ENCODE measurements around the gene IL3RA.
"Not testable (repeated sequence)": the region's sequence is repeated elsewhere in the genome, so short reads cannot be mapped to it uniquely, and the experiment has no call there.

Gene IL3RA

DNA sequence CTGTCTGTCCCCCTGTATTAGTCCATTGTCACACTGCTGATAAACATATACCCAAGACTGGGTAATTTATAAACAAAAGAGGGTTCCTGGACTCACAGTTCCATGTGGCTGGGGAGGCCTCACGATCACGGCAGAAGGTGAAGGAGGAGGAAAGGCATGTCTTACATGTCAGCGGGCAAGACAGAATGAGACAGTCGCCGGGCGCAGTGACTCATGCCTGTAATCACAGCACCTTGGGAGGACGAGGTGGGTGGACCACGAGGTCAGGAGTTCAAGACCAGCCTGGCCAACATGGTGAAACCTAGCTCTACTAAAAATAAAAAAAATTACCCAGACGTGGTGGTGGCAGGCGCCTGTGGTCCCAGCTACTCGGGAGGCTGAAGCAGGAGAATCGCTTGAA lies 24.7 kb downstream of the IL3RA start:
- Histone ChIP-seq H3K4me3 (ENCODE audit: low read depth, low read length, poor library complexity, severe bottlenecking) (no peak overlapping the region), H2AFZ (ENCODE audit: low read length) (no peak overlapping the region), H3K27me3 (ENCODE audit: insufficient read depth, low read length) (no peaks in the 10 kb centered on the region), H3K36me3 (ENCODE audit: insufficient read depth, low read length) (no peaks in the 10 kb centered on the region), H3K79me2 (ENCODE audit: insufficient read depth, low read length) (no peaks in the 10 kb centered on the region), H3K9me2 (ENCODE audit: low read depth, low read length) (no peaks in the 10 kb centered on the region), H3K9ac (ENCODE audit: low read length) (no peak overlapping the region), H3K4me1 (ENCODE audit: insufficient read depth, low read length, severe bottlenecking) (no peaks in the 10 kb centered on the region), H3F3A (ENCODE audit: insufficient read depth, low read length) (no peaks in the 10 kb centered on the region), H4K20me1 (ENCODE audit: insufficient read depth, low read length) (no peaks in the 10 kb centered on the region), H3K9me3 (ENCODE audit: low read length) (no peaks in the 10 kb centered on the region), H3K4me2 (ENCODE audit: low read length) (no peak overlapping the region), H3K27ac (ENCODE audit: low read depth, low read length, poor library complexity, severe bottlenecking) (no peak overlapping the region)
- TF ChIP-seq EZH2 (IDR thresholded peaks at IDR 0.05; ENCODE audit: borderline replicate concordance, low read length), result no peak
- TF ChIP-seq, protein P1, sequence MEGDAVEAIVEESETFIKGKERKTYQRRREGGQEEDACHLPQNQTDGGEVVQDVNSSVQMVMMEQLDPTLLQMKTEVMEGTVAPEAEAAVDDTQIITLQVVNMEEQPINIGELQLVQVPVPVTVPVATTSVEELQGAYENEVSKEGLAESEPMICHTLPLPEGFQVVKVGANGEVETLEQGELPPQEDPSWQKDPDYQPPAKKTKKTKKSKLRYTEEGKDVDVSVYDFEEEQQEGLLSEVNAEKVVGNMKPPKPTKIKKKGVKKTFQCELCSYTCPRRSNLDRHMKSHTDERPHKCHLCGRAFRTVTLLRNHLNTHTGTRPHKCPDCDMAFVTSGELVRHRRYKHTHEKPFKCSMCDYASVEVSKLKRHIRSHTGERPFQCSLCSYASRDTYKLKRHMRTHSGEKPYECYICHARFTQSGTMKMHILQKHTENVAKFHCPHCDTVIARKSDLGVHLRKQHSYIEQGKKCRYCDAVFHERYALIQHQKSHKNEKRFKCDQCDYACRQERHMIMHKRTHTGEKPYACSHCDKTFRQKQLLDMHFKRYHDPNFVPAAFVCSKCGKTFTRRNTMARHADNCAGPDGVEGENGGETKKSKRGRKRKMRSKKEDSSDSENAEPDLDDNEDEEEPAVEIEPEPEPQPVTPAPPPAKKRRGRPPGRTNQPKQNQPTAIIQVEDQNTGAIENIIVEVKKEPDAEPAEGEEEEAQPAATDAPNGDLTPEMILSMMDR (IDR thresholded peaks at IDR 0.05; ENCODE audit: low read length), result no peak

DNA sequence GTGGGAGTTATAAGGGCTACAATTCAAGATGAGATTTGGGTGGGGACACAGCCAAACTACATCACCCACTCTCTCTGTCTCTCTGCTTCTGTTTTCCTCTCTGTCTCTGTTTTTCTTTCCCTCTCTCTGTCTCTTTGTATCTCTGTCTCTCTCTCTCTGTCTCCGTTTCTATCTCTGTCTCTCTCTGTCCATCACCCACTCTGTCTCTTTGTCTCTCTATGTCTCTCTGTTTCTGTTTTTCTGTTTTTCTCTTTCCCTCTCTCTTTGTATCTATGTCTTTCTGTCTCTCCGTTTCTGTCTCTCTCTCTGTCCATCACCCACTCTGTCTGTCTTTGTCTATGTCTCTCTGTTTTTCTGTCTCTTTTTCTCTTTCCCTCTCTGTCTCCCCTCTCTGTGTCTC lies 25.3 kb downstream of the IL3RA start:
- H3K79me2 ChIP-seq (ENCODE audit: insufficient read depth, low read length), result no peaks in the 10 kb centered on the region
- H3K4me2 ChIP-seq (ENCODE audit: low read length), result no peak overlapping the region
- no peaks in the 10 kb centered on the region for H3K36me3 ChIP-seq (ENCODE audit: insufficient read depth, low read length)
- no peak overlapping the region for H3K27ac ChIP-seq (ENCODE audit: low read depth, low read length, poor library complexity, severe bottlenecking)
- H3K4me1 ChIP-seq (ENCODE audit: insufficient read depth, low read length, severe bottlenecking), result no peaks in the 10 kb centered on the region
- no peak overlapping the region for H3K4me3 ChIP-seq (ENCODE audit: low read depth, low read length, poor library complexity, severe bottlenecking)
- TF ChIP-seq, protein P1 (IDR thresholded peaks at IDR 0.05; ENCODE audit: low read length), result no peak
- no peak for TF ChIP-seq EZH2 (IDR thresholded peaks at IDR 0.05; ENCODE audit: borderline replicate concordance, low read length)
- H3K9ac ChIP-seq (ENCODE audit: low read length), result no peak overlapping the region
- no peak overlapping the region for H2AFZ ChIP-seq (ENCODE audit: low read length)
- no peaks in the 10 kb centered on the region for H4K20me1 ChIP-seq (ENCODE audit: insufficient read depth, low read length)
- no peaks in the 10 kb centered on the region for H3K9me2 ChIP-seq (ENCODE audit: low read depth, low read length)
- H3K27me3 ChIP-seq (ENCODE audit: insufficient read depth, low read length), result no peaks in the 10 kb centered on the region
- H3K9me3 ChIP-seq (ENCODE audit: low read length), result no peaks in the 10 kb centered on the region
- no peaks in the 10 kb centered on the region for H3F3A ChIP-seq (ENCODE audit: insufficient read depth, low read length)

DNA sequence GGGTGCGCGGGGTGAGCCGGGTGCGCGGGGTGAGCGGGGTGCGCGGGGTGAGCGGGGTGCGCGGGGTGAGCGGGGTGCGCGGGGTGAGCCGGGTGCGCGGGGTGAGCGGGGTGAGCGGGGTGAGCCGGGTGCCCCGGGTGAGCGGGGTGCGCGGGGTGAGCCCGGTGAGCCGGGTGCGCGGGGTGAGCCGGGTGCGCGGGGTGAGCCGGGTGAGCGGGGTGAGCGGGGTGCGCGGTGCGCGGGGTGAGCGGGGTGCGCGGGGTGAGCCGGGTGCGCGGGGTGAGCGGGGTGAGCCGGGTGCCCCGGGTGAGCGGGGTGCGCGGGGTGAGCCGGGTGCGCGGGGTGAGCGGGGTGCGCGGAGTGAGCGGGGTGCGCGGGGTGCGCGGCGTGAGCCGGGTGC lies 29.8 kb downstream of the IL3RA start:
- H3K4me1 ChIP-seq (ENCODE audit: insufficient read depth, low read length, severe bottlenecking); H3K9me2 ChIP-seq (ENCODE audit: low read depth, low read length); H3K9ac ChIP-seq (ENCODE audit: low read length); H2AFZ ChIP-seq (ENCODE audit: low read length); H3K4me3 ChIP-seq (ENCODE audit: low read depth, low read length, poor library complexity, severe bottlenecking); H3K79me2 ChIP-seq (ENCODE audit: insufficient read depth, low read length); H3K36me3 ChIP-seq (ENCODE audit: insufficient read depth, low read length); H4K20me1 ChIP-seq (ENCODE audit: insufficient read depth, low read length); H3K27ac ChIP-seq (ENCODE audit: low read depth, low read length, poor library complexity, severe bottlenecking); H3K4me2 ChIP-seq (ENCODE audit: low read length); H3F3A ChIP-seq (ENCODE audit: insufficient read depth, low read length); H3K27me3 ChIP-seq (ENCODE audit: insufficient read depth, low read length); H3K9me3 ChIP-seq (ENCODE audit: low read length): not testable (repeated sequence)

DNA sequence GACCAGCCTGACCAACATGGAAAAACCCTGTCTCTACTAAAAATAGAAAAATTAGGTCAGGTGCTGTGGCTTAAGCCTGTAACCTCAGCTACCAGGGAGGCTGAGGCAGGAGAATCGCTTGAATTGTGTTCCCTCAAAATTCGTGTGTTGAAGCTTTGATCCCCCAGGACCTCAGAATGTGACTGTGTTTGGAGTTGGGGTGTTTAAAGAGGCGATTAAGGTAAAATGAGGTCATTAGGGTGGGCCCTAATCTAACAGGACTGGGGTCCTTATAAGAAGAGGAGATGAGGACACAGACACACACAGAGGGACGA lies 31.8 kb downstream of the IL3RA start:
- H3K9ac ChIP-seq (ENCODE audit: low read length), result no peak overlapping the region
- H2AFZ ChIP-seq (ENCODE audit: low read length), result no peak overlapping the region
- no peaks in the 10 kb centered on the region for H3K4me1 ChIP-seq (ENCODE audit: insufficient read depth, low read length, severe bottlenecking)
- H3K4me3 ChIP-seq (ENCODE audit: low read depth, low read length, poor library complexity, severe bottlenecking), result no peak overlapping the region
- H3K36me3 ChIP-seq (ENCODE audit: insufficient read depth, low read length), result no peaks in the 10 kb centered on the region
- H3K9me3 ChIP-seq (ENCODE audit: low read length), result no peaks in the 10 kb centered on the region
- no peaks in the 10 kb centered on the region for H4K20me1 ChIP-seq (ENCODE audit: insufficient read depth, low read length)
- H3K79me2 ChIP-seq (ENCODE audit: insufficient read depth, low read length), result no peaks in the 10 kb centered on the region
- H3K27ac ChIP-seq (ENCODE audit: low read depth, low read length, poor library complexity, severe bottlenecking), result no peak overlapping the region
- H3K9me2 ChIP-seq (ENCODE audit: low read depth, low read length), result no peaks in the 10 kb centered on the region
- H3K4me2 ChIP-seq (ENCODE audit: low read length), result no peak overlapping the region
- no peak for TF ChIP-seq EZH2 (IDR thresholded peaks at IDR 0.05; ENCODE audit: borderline replicate concordance, low read length)
- TF ChIP-seq, protein P1 (IDR thresholded peaks at IDR 0.05; ENCODE audit: low read length), result no peak
- H3F3A ChIP-seq (ENCODE audit: insufficient read depth, low read length), result no peaks in the 10 kb centered on the region
- H3K27me3 ChIP-seq (ENCODE audit: insufficient read depth, low read length), result no peaks in the 10 kb centered on the region
